ENCODE measurements around the gene TBKBP1.

Gene TBKBP1

GRCh38 chr17:47687748-47688147 lies 6.2 kb upstream of the TBKBP1 start:
- Histone ChIP-seq H3K4me2 (ENCODE audit: low read length) (no peak overlapping the region), H3K4me3 (ENCODE audit: low read depth, low read length, poor library complexity, severe bottlenecking) (no peak overlapping the region), H3F3A (ENCODE audit: insufficient read depth, low read length) (peaks cover 10% of the 10 kb centered on the region; the same call in 1 of the 2 replicates), H3K36me3 (ENCODE audit: insufficient read depth, low read length) (peaks cover 37% of the 10 kb centered on the region), H3K27ac (ENCODE audit: low read depth, low read length, poor library complexity, severe bottlenecking) (peak overlapping the region; percentile 14), H3K4me1 (ENCODE audit: insufficient read depth, low read length, severe bottlenecking) (peaks cover 19% of the 10 kb centered on the region), H3K9me3 (ENCODE audit: low read length) (no peaks in the 10 kb centered on the region), H3K9ac (ENCODE audit: low read length) (no peak overlapping the region), H3K27me3 (ENCODE audit: insufficient read depth, low read length) (no peaks in the 10 kb centered on the region), H3K9me2 (ENCODE audit: low read depth, low read length) (no peaks in the 10 kb centered on the region), H2AFZ (ENCODE audit: low read length) (no peak overlapping the region), H4K20me1 (ENCODE audit: insufficient read depth, low read length) (no peaks in the 10 kb centered on the region), H3K79me2 (ENCODE audit: insufficient read depth, low read length) (no peaks in the 10 kb centered on the region)
- TF ChIP-seq EZH2 (IDR thresholded peaks at IDR 0.05; ENCODE audit: borderline replicate concordance, low read length) = no peak
- TF ChIP-seq, protein P1, sequence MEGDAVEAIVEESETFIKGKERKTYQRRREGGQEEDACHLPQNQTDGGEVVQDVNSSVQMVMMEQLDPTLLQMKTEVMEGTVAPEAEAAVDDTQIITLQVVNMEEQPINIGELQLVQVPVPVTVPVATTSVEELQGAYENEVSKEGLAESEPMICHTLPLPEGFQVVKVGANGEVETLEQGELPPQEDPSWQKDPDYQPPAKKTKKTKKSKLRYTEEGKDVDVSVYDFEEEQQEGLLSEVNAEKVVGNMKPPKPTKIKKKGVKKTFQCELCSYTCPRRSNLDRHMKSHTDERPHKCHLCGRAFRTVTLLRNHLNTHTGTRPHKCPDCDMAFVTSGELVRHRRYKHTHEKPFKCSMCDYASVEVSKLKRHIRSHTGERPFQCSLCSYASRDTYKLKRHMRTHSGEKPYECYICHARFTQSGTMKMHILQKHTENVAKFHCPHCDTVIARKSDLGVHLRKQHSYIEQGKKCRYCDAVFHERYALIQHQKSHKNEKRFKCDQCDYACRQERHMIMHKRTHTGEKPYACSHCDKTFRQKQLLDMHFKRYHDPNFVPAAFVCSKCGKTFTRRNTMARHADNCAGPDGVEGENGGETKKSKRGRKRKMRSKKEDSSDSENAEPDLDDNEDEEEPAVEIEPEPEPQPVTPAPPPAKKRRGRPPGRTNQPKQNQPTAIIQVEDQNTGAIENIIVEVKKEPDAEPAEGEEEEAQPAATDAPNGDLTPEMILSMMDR (IDR thresholded peaks at IDR 0.05; ENCODE audit: low read length) = no peak

GRCh38 chr17:47690121-47690520 lies 3.8 kb upstream of the TBKBP1 start:
- no peaks in the 10 kb centered on the region for H3K9me3 ChIP-seq (ENCODE audit: low read length)
- H3K27ac ChIP-seq (ENCODE audit: low read depth, low read length, poor library complexity, severe bottlenecking) = no peak overlapping the region
- H3K36me3 ChIP-seq (ENCODE audit: insufficient read depth, low read length) = peaks cover 13% of the 10 kb centered on the region; the same call in 1 of the 2 replicates
- no peaks in the 10 kb centered on the region for H4K20me1 ChIP-seq (ENCODE audit: insufficient read depth, low read length)
- no peaks in the 10 kb centered on the region for H3K27me3 ChIP-seq (ENCODE audit: insufficient read depth, low read length)
- H3K9me2 ChIP-seq (ENCODE audit: low read depth, low read length) = no peaks in the 10 kb centered on the region
- H3K4me1 ChIP-seq (ENCODE audit: insufficient read depth, low read length, severe bottlenecking) = peaks cover 33% of the 10 kb centered on the region
- no peak overlapping the region for H2AFZ ChIP-seq (ENCODE audit: low read length)
- H3K4me3 ChIP-seq (ENCODE audit: low read depth, low read length, poor library complexity, severe bottlenecking) = no peak overlapping the region
- H3F3A ChIP-seq (ENCODE audit: insufficient read depth, low read length) = peaks cover 5% of the 10 kb centered on the region; the same call in 1 of the 2 replicates
- TF ChIP-seq EZH2 (IDR thresholded peaks at IDR 0.05; ENCODE audit: borderline replicate concordance, low read length) = no peak
- TF ChIP-seq, protein P1 (IDR thresholded peaks at IDR 0.05; ENCODE audit: low read length) = no peak
- no peak overlapping the region for H3K9ac ChIP-seq (ENCODE audit: low read length)
- H3K4me2 ChIP-seq (ENCODE audit: low read length) = no peak overlapping the region
- no peaks in the 10 kb centered on the region for H3K79me2 ChIP-seq (ENCODE audit: insufficient read depth, low read length)

DNA sequence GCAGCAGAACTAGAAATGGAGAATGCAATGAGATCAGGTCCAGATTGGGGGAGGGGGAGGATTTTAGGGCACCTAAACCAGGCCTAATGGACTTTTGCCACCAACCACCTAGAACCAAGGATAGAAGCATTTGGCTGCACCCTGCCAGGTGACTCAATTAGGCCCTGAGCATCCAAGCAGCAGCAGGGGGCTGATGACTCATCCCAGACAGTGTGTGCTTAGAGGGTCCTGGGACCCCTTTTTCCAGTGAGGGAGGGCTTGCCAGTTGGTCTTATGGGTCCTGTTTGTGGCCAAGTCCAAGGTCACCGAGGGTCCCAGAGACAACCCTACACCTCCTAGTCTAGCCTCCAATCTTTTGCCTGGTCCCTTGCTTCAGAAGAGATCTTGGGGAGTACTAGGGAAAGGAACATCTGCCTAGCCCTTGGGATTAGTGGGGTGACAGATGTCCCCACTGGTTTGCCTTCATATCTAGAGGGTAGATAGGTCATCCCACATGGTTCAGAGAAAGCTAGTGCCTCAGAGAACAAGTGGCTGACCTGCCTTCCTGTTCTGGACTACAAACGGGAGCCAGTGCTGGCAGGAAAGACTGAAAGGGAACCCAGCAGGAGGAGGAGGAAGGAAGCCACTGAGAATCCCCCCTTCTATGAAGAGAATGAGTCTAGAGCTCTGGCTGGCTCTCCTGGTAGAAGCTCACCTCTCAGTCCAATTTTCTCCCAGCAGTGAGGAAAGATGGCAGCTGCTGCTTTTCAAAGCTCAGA lies 1.6 kb upstream of the TBKBP1 start:
- Histone ChIP-seq H3K79me2 (ENCODE audit: insufficient read depth, low read length) (no peaks in the 10 kb centered on the region), H3K9me3 (ENCODE audit: low read length) (no peaks in the 10 kb centered on the region), H3K9me2 (ENCODE audit: low read depth, low read length) (no peaks in the 10 kb centered on the region), H3K27me3 (ENCODE audit: insufficient read depth, low read length) (no peaks in the 10 kb centered on the region), H3K4me1 (ENCODE audit: insufficient read depth, low read length, severe bottlenecking) (peaks cover 40% of the 10 kb centered on the region), H3K27ac (ENCODE audit: low read depth, low read length, poor library complexity, severe bottlenecking) (peak overlapping the region; percentile 91), H3K4me2 (ENCODE audit: low read length) (peak overlapping the region; percentile 73; the same call in 1 of the 2 replicates), H2AFZ (ENCODE audit: low read length) (no peak overlapping the region), H3F3A (ENCODE audit: insufficient read depth, low read length) (peaks cover 3% of the 10 kb centered on the region; the same call in 1 of the 2 replicates), H3K9ac (ENCODE audit: low read length) (peak overlapping the region; percentile 67; the same call in 1 of the 2 replicates), H4K20me1 (ENCODE audit: insufficient read depth, low read length) (no peaks in the 10 kb centered on the region), H3K36me3 (ENCODE audit: insufficient read depth, low read length) (0 out of 2 replicates have a peak, but pooled peaks cover 4% of the 10 kb centered on the region), H3K4me3 (ENCODE audit: low read depth, low read length, poor library complexity, severe bottlenecking) (peak overlapping the region; percentile 61)
- no peak for TF ChIP-seq EZH2 (IDR thresholded peaks at IDR 0.05; ENCODE audit: borderline replicate concordance, low read length)
- TF ChIP-seq, protein P1 (IDR thresholded peaks at IDR 0.05; ENCODE audit: low read length) = no peak

All from OCI-LY1 (cell line).